ENCODE data around the gene REELD1. TPM values are rescaled to one million over a fixed set of nuclear protein-coding genes. Genes with fewer than 3 reads are reported as not detected.

Gene REELD1
- total and polyA plus RNA-seq, 2 donors from 2014 or later = 0.58 to 0.66 TPM

DNA sequence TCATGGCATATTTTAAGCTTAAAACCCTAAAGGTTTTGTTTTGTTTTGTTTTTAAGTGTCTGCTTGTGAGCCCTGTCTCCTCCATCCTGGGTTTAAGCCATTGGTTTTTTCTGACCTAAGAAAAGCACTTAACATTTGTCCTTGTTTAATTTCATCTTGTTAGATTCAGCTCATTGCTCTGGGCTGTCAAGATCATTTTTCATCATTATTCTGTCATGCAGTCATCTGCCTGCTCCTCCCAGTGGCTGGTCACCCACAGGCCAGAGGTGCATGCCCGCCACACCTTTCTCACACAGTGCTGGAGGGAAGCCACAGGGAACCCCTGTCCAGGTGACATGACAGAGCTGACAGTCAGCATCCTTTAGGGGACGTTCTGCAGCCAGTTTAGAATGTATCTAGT lies 11.7 kb upstream of the REELD1 start:
- TF ChIP-seq, protein P1, sequence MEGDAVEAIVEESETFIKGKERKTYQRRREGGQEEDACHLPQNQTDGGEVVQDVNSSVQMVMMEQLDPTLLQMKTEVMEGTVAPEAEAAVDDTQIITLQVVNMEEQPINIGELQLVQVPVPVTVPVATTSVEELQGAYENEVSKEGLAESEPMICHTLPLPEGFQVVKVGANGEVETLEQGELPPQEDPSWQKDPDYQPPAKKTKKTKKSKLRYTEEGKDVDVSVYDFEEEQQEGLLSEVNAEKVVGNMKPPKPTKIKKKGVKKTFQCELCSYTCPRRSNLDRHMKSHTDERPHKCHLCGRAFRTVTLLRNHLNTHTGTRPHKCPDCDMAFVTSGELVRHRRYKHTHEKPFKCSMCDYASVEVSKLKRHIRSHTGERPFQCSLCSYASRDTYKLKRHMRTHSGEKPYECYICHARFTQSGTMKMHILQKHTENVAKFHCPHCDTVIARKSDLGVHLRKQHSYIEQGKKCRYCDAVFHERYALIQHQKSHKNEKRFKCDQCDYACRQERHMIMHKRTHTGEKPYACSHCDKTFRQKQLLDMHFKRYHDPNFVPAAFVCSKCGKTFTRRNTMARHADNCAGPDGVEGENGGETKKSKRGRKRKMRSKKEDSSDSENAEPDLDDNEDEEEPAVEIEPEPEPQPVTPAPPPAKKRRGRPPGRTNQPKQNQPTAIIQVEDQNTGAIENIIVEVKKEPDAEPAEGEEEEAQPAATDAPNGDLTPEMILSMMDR (IDR thresholded peaks at IDR 0.05; ENCODE audit: borderline replicate concordance, extremely low read depth, insufficient read depth) = no peak
- Histone ChIP-seq H3K36me3 (ENCODE audit: control insufficient read depth in 2 of 3, insufficient read depth in 3 of 3, low read length in 3 of 3) (no peaks in the 10 kb centered on the region), H3K9ac (ENCODE audit: low read length in 3 of 3) (no peak overlapping the region), H3K4me3 (ENCODE audit: low read length in 3 of 3) (no peak overlapping the region), H3K27ac (ENCODE audit: low read depth in 2 of 2, low read length in 2 of 2) (no peak overlapping the region), H3K27me3 (ENCODE audit: control insufficient read depth, insufficient read depth, low read length) (no peaks in the 10 kb centered on the region), H3K4me1 (ENCODE audit: control insufficient read depth in 2 of 3, insufficient read depth in 2 of 3, low read depth in 1 of 3, low read length in 3 of 3) (no peaks in the 10 kb centered on the region), H3K9me3 (ENCODE audit: control insufficient read depth in 2 of 3, insufficient read depth in 1 of 3, low read length in 3 of 3) (no peaks in the 10 kb centered on the region)
- DNase-seq (no peak), FAIRE-seq (no peak)
- intact Hi-C loops (cut with DNase I) = no loop called here

DNA sequence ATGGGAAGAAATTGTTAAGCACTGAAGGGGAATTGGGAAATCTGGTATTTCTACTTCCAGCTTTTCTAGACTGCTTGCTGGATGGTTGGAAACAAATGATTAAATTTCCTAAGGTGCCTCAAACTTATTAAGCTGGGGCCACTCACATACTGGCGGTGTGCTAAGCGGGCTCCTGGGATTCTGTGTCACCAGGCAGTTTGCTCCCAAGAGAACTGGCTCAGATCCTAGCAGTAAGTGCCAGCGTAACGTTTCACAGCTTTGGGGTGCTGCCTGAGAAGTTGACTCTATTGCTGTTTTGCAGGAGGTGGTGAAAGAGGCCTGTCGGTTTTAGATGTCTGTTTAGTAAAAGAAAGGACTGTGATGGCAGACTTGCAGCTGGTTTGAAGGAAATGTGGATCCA lies 6.9 kb upstream of the REELD1 start:
- Histone ChIP-seq H3K36me3 (ENCODE audit: control insufficient read depth in 2 of 3, insufficient read depth in 3 of 3, low read length in 3 of 3) (no peaks in the 10 kb centered on the region), H3K4me1 (ENCODE audit: control insufficient read depth in 2 of 3, insufficient read depth in 2 of 3, low read depth in 1 of 3, low read length in 3 of 3) (no peaks in the 10 kb centered on the region), H3K9ac (ENCODE audit: low read length in 3 of 3) (no peak overlapping the region), H3K9me3 (ENCODE audit: control insufficient read depth in 2 of 3, insufficient read depth in 1 of 3, low read length in 3 of 3) (no peaks in the 10 kb centered on the region), H3K4me3 (ENCODE audit: low read length in 3 of 3) (no peak overlapping the region), H3K27me3 (ENCODE audit: control insufficient read depth, insufficient read depth, low read length) (no peaks in the 10 kb centered on the region), H3K27ac (ENCODE audit: low read depth in 2 of 2, low read length in 2 of 2) (no peak overlapping the region)
- intact Hi-C loops (cut with DNase I) = no loop called here
- no peak for DNase-seq
- FAIRE-seq = no peak
- TF ChIP-seq, protein P1 (IDR thresholded peaks at IDR 0.05; ENCODE audit: borderline replicate concordance, extremely low read depth, insufficient read depth) = no peak

DNA sequence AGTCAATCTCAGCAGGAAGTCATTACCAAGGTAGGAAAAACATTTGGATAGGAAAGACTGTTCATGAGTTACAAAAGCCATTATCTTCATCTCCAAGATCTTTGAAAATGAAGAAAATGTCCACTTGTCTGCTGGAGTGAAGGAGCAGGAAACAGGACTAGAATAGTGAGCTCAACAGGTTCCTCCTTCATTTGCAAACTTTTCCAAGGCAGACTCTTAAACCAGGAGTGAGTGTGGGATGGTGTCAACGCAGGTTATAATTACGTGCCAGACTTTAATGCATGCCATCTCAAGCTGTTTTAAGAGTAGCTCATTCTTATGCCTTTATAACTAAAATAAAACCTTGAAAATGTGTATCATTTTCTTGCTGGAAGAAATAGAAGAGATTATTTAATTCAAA lies 3.4 kb upstream of the REELD1 start:
- H3K4me1 ChIP-seq (ENCODE audit: control insufficient read depth in 2 of 3, insufficient read depth in 2 of 3, low read depth in 1 of 3, low read length in 3 of 3) = no peaks in the 10 kb centered on the region
- no peak overlapping the region for H3K9ac ChIP-seq (ENCODE audit: low read length in 3 of 3)
- no peak overlapping the region for H3K27ac ChIP-seq (ENCODE audit: low read depth in 2 of 2, low read length in 2 of 2)
- intact Hi-C loops (cut with DNase I) = no loop called here
- FAIRE-seq (no peak), DNase-seq (no peak)
- no peaks in the 10 kb centered on the region for H3K36me3 ChIP-seq (ENCODE audit: control insufficient read depth in 2 of 3, insufficient read depth in 3 of 3, low read length in 3 of 3)
- H3K27me3 ChIP-seq (ENCODE audit: control insufficient read depth, insufficient read depth, low read length) = no peaks in the 10 kb centered on the region
- no peak overlapping the region for H3K4me3 ChIP-seq (ENCODE audit: low read length in 3 of 3)
- TF ChIP-seq, protein P1 (IDR thresholded peaks at IDR 0.05; ENCODE audit: borderline replicate concordance, extremely low read depth, insufficient read depth) = no peak
- no peaks in the 10 kb centered on the region for H3K9me3 ChIP-seq (ENCODE audit: control insufficient read depth in 2 of 3, insufficient read depth in 1 of 3, low read length in 3 of 3)

DNA sequence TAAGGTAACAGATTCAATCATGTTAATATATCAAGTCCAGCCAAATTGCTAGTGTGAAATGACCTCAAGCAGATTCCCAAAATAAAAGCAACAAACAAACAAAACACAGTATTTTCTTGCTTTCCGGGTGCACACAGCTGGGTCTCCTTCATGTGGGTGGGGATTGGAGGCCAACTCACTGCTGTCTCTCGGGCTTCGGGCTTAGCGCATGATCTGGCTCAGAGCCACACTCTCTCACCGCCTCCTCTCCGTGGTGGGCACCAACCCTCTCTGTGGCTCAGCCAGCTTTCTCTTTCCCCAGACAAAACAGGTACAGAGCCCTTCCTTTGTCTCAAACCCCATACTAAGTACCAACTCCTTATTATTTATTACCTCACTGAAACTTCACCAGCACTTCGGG lies 2.9 kb upstream of the REELD1 start:
- no peak for DNase-seq
- Histone ChIP-seq H3K36me3 (ENCODE audit: control insufficient read depth in 2 of 3, insufficient read depth in 3 of 3, low read length in 3 of 3) (no peaks in the 10 kb centered on the region), H3K27me3 (ENCODE audit: control insufficient read depth, insufficient read depth, low read length) (no peaks in the 10 kb centered on the region), H3K9ac (ENCODE audit: low read length in 3 of 3) (no peak overlapping the region), H3K9me3 (ENCODE audit: control insufficient read depth in 2 of 3, insufficient read depth in 1 of 3, low read length in 3 of 3) (no peaks in the 10 kb centered on the region), H3K4me3 (ENCODE audit: low read length in 3 of 3) (no peak overlapping the region), H3K27ac (ENCODE audit: low read depth in 2 of 2, low read length in 2 of 2) (no peak overlapping the region), H3K4me1 (ENCODE audit: control insufficient read depth in 2 of 3, insufficient read depth in 2 of 3, low read depth in 1 of 3, low read length in 3 of 3) (no peaks in the 10 kb centered on the region)
- intact Hi-C loops (cut with DNase I) = no loop called here
- TF ChIP-seq, protein P1 (IDR thresholded peaks at IDR 0.05; ENCODE audit: borderline replicate concordance, extremely low read depth, insufficient read depth) = no peak
- FAIRE-seq = no peak
